ENCODE results near the gene HAGHL. TPM values are rescaled to one million over a fixed set of nuclear protein-coding genes. Genes with fewer than 3 reads are reported as not detected.

Gene HAGHL
- total RNA-seq, 1 experiment from 2014 or later, result 6.8 TPM

DNA sequence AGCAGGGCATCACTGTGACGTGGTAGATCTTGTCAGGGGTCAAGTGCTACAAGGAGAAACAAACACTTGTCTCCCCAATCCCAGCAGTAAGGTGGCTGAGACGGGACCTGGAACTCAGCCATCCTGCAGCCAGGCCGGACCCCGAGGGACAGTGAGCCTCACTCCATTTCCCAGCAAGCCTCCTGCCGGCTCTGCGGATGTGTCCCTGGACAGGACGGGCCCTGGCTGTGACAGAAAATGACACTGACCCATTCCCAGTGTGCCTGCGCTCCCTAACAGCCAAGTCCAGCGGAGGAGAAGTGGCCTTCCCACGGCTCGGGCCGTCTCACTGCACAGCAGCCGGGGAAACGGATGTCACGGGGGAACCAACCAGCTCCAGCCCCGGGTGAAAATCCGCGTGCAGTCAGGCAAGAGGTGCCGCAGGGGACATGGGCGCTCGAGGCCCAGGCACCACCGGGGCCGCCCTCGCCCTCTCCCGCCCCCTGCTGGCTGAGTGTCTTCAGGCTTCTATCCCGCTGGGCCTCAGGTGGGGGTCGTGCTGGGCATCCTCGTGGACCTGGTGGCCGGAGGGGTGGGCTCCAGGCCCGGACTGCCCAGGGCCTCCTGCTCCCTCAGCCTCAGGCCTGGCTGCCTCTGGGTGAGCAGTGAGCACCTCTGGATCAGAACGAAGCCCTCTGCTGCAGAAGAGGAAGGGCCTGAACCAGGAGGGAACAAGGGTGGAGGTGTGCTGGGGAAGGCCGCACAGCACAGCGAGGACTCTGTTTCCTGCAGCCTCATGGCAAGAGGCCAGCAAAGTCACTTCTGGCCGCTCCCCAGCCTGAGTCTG lies 6.7 kb downstream of the HAGHL start:
- Histone ChIP-seq H3K4me1 (no peaks in the 10 kb centered on the region), H3K27me3 (replicated peaks; ENCODE audit: control insufficient read depth, insufficient read depth, low read length) (no peaks in the 10 kb centered on the region), H3K36me3 (ENCODE audit: control insufficient read depth, insufficient read depth, low read length) (no peaks in the 10 kb centered on the region; the same call in 1 of the 2 replicates), H3K4me3 (ENCODE audit: low read depth, low read length) (no peak overlapping the region), H3K9me3 (no peaks in the 10 kb centered on the region)
- no peaks in the 10 kb centered on the region for H3K27me3 Mint-ChIP-seq (ENCODE audit: insufficient read depth, unreplicated experiment)
- DNase-seq, result peak in 1 of 2 experiments; percentile 51
- intact Hi-C loops (cut with micrococcal nuclease; ENCODE audit: unreplicated experiment), result no loop called here
- no peaks in the 10 kb centered on the region for H3K4me1 Mint-ChIP-seq (ENCODE audit: low read depth, unreplicated experiment)
- BruUV-seq (replicated peaks), result no TSS peak
- H3K4me3 Mint-ChIP-seq (ENCODE audit: unreplicated experiment), result no peak overlapping the region
- H3K9me3 Mint-ChIP-seq (ENCODE audit: unreplicated experiment), result no peaks in the 10 kb centered on the region
- ChIA-PET POLR2A (no interaction called here), CTCF (interaction anchor here (0.9 kb wide), 1 partner anchor 9 kb away, joined by 4 read pairs; no protein-coding TSS in a partner anchor)
- TF ChIP-seq, protein P1, sequence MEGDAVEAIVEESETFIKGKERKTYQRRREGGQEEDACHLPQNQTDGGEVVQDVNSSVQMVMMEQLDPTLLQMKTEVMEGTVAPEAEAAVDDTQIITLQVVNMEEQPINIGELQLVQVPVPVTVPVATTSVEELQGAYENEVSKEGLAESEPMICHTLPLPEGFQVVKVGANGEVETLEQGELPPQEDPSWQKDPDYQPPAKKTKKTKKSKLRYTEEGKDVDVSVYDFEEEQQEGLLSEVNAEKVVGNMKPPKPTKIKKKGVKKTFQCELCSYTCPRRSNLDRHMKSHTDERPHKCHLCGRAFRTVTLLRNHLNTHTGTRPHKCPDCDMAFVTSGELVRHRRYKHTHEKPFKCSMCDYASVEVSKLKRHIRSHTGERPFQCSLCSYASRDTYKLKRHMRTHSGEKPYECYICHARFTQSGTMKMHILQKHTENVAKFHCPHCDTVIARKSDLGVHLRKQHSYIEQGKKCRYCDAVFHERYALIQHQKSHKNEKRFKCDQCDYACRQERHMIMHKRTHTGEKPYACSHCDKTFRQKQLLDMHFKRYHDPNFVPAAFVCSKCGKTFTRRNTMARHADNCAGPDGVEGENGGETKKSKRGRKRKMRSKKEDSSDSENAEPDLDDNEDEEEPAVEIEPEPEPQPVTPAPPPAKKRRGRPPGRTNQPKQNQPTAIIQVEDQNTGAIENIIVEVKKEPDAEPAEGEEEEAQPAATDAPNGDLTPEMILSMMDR (IDR thresholded peaks at IDR 0.05; ENCODE audit: insufficient read depth in 1 of 2, low read depth in 1 of 2, low read length in 1 of 2, severe bottlenecking in 1 of 2, unreplicated experiment in 1 of 2), result peak; percentile 36 to 41
- H3K36me3 Mint-ChIP-seq (ENCODE audit: insufficient read depth, unreplicated experiment), result peaks cover 49% of the 10 kb centered on the region
- H3K27ac Mint-ChIP-seq (ENCODE audit: unreplicated experiment), result no peak overlapping the region

DNA sequence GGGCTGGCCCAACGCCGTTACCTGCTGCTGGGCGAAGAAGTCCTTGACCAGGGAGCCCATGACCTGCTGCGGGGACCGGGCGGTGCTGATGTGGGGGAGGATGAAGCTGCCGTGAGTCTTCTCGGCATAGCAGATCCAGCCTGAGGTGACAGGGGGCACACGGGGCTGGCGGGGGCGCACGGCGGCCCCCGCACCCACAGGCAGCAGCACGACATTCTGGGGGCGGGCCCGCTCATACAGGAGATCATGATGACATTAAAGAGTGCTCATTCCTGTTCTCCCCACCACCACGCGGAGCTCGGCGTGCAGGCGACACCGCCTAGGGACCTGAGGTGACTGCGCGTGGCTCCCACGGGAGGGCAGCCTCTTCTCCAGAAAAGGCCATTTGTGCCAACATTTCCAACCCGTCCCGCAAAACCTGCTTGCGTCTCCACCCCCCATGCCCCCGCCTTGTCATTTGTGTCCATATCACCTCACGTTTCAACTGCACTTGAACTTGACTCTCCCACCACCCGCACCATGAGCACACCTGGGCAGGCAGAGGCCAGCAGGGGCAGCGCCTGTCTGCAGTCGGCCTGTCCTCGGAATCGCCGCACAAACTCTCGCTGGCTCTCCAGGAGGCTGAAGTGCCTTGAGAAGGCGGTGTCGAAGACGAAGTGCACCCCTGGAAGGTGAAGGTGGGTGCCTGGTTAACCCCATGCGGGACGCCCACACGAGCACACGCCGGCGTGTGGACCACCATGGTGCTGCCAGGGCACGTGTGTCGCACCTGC lies 7.5 kb downstream of the HAGHL start:
- H3K27me3 Mint-ChIP-seq (ENCODE audit: insufficient read depth, unreplicated experiment), result no peaks in the 10 kb centered on the region
- Histone ChIP-seq H3K27me3 (replicated peaks; ENCODE audit: control insufficient read depth, insufficient read depth, low read length) (no peaks in the 10 kb centered on the region), H3K9me3 (no peaks in the 10 kb centered on the region), H3K4me1 (no peaks in the 10 kb centered on the region), H3K36me3 (ENCODE audit: control insufficient read depth, insufficient read depth, low read length) (no peaks in the 10 kb centered on the region; the same call in 1 of the 2 replicates), H3K4me3 (ENCODE audit: low read depth, low read length) (no peak overlapping the region)
- ChIA-PET CTCF (no interaction called here), POLR2A (no interaction called here)
- H3K36me3 Mint-ChIP-seq (ENCODE audit: insufficient read depth, unreplicated experiment), result peaks cover 47% of the 10 kb centered on the region
- DNase-seq, result no peak
- no TSS peak for BruUV-seq (replicated peaks)
- H3K4me3 Mint-ChIP-seq (ENCODE audit: unreplicated experiment), result no peak overlapping the region
- H3K4me1 Mint-ChIP-seq (ENCODE audit: low read depth, unreplicated experiment), result no peaks in the 10 kb centered on the region
- TF ChIP-seq, protein P1 (IDR thresholded peaks at IDR 0.05; ENCODE audit: insufficient read depth in 1 of 2, low read depth in 1 of 2, low read length in 1 of 2, severe bottlenecking in 1 of 2, unreplicated experiment in 1 of 2), result no peak
- intact Hi-C loops (cut with micrococcal nuclease; ENCODE audit: unreplicated experiment), result no loop called here
- no peak overlapping the region for H3K27ac Mint-ChIP-seq (ENCODE audit: unreplicated experiment)
- no peaks in the 10 kb centered on the region for H3K9me3 Mint-ChIP-seq (ENCODE audit: unreplicated experiment)

DNA sequence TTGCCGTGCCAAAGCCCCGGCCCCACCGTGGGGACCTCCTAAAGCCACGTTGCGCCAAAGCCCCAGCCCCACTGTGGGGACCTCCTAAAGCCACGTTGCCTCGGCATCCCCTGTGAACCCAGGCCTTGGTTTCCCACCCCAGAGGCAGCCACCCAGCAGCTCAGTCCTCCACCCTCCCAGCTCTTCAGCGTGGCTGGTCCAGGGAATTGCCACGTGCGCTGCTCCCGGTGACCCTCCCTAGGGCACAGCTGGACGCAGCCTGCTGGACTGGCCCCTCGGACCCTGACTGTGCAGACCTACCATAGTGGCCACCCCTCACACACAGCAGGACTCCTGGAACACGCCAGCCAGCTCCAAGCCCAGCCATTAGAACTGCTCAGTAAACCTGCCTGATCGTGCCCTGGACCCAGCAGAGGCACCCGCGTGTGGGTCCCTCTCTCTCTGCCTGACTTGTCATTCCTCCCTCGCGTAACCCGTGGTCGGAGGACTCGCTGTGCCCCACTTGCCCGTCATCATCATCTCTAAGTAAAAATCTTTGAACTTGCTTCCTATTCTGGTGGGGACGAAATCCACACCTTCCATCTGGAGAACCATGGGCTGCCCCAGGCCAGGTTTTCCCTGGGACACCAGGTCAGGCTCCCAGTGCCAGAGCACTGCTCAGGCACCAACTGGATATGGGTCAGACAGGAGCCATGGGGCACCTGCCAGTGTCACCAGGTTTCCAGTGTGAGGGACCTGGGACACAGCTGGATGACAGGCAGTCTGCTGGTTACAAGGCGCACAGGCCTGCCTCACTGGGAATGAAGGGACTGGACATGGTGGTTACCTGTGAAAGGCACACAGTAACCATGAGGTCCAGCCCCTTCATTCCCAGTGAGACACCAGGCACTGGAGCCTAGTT lies 8.3 kb downstream of the HAGHL start:
- no peaks in the 10 kb centered on the region for H3K27me3 ChIP-seq (replicated peaks; ENCODE audit: control insufficient read depth, insufficient read depth, low read length)
- H3K36me3 Mint-ChIP-seq (ENCODE audit: insufficient read depth, unreplicated experiment), result peaks cover 50% of the 10 kb centered on the region
- no peaks in the 10 kb centered on the region for H3K27me3 Mint-ChIP-seq (ENCODE audit: insufficient read depth, unreplicated experiment)
- no peaks in the 10 kb centered on the region for H3K9me3 Mint-ChIP-seq (ENCODE audit: unreplicated experiment)
- intact Hi-C loops (cut with micrococcal nuclease; ENCODE audit: unreplicated experiment), result no loop called here
- no peaks in the 10 kb centered on the region for H3K4me1 ChIP-seq
- TF ChIP-seq, protein P1 (IDR thresholded peaks at IDR 0.05; ENCODE audit: insufficient read depth in 1 of 2, low read depth in 1 of 2, low read length in 1 of 2, severe bottlenecking in 1 of 2, unreplicated experiment in 1 of 2), result no peak
- no peak for DNase-seq
- ChIA-PET POLR2A (no interaction called here), CTCF (no interaction called here)
- H3K36me3 ChIP-seq (ENCODE audit: control insufficient read depth, insufficient read depth, low read length), result no peaks in the 10 kb centered on the region; the same call in 1 of the 2 replicates
- BruUV-seq (replicated peaks), result no TSS peak
- no peaks in the 10 kb centered on the region for H3K9me3 ChIP-seq
- H3K4me3 Mint-ChIP-seq (ENCODE audit: unreplicated experiment), result no peak overlapping the region
- H3K4me1 Mint-ChIP-seq (ENCODE audit: low read depth, unreplicated experiment), result no peaks in the 10 kb centered on the region
- H3K27ac Mint-ChIP-seq (ENCODE audit: unreplicated experiment), result no peak overlapping the region
- no peak overlapping the region for H3K4me3 ChIP-seq (ENCODE audit: low read depth, low read length)
